CD14-positive monocyte (primary cell): ENCODE measurements around the gene PDE6B. TPM values are rescaled to one million over a fixed set of nuclear protein-coding genes. Genes with fewer than 3 reads are reported as not detected.

Experiments used
- DNase-seq, 3 donors: peaks; one replicate each; pipeline ENCODE4 v3.0.0-alpha.2; 2011 to 2022
- H2AFZ ChIP-seq: 2 replicates; pipeline ENCODE4 v1.6.0; 2012; ENCODE audit warnings: mild to moderate bottlenecking, low read depth, low read length, inconsistent platforms; ENCODE audit not compliant: insufficient read depth, poor library complexity, severe bottlenecking
- H3K27ac ChIP-seq, 2 donors: 1 replicate in 1 of 2; 2 replicates in 1 of 2; pipeline ENCODE4 v1.5.1; 2012 to 2013; ENCODE audit warnings: low read length in 2 of 2, control low read depth in 1 of 2, inconsistent platforms in 1 of 2, low read depth in 1 of 2, mild to moderate bottlenecking in 1 of 2
- H3K27me3 ChIP-seq, 2 donors: one replicate each; pipeline versions ENCODE4 v1.6.0 to v1.6.1; 2011 to 2013; ENCODE audit warnings: low read length in 2 of 2; ENCODE audit not compliant: control insufficient read depth in 2 of 2, insufficient read depth in 2 of 2
- H3K36me3 ChIP-seq, 2 donors: replicated peaks in 1 of 2; 1 replicate in 1 of 2; 2 replicates in 1 of 2; pipeline versions ENCODE4 v1.5.1 to v1.6.1; 2012 to 2013; ENCODE audit warnings: low read length in 2 of 2, control low read depth in 1 of 2, inconsistent platforms in 1 of 2, mild to moderate bottlenecking in 1 of 2; ENCODE audit not compliant: insufficient read depth in 2 of 2, control insufficient read depth in 1 of 2
- H3K4me1 ChIP-seq, 2 donors: 1 replicate in 1 of 2; 2 replicates in 1 of 2; pipeline versions ENCODE4 v1.5.1 to v1.6.1; 2012 to 2013; ENCODE audit warnings: low read length in 2 of 2, control low read depth in 1 of 2, inconsistent platforms in 1 of 2, mild to moderate bottlenecking in 1 of 2, moderate library complexity in 1 of 2; ENCODE audit not compliant: insufficient read depth in 2 of 2, control insufficient read depth in 1 of 2
- H3K4me2 ChIP-seq: replicated peaks from 2 replicates; pipeline ENCODE3; 2012; ENCODE audit warnings: low read length, moderate library complexity, mild to moderate bottlenecking; ENCODE audit not compliant: poor library complexity, severe bottlenecking; ENCODE audit errors: extremely low read depth
- H3K4me3 ChIP-seq, 3 experiments: fragments of 200-600 bp in 1 of 3; sonication (generic) in 1 of 3; replicated peaks in 1 of 3; 1 replicate in 2 of 3; 2 replicates in 1 of 3; pipeline ENCODE4 v1.5.1; 2011 to 2013; ENCODE audit warnings: low read length in 3 of 3, mild to moderate bottlenecking in 3 of 3, control low read depth in 2 of 3, low read depth in 2 of 3, inconsistent platforms in 1 of 3, moderate library complexity in 1 of 3
- H3K79me2 ChIP-seq: 2 replicates; pipeline ENCODE4 v1.6.0; 2012; ENCODE audit warnings: mild to moderate bottlenecking, control low read depth, inconsistent platforms, low read length, moderate library complexity; ENCODE audit not compliant: insufficient read depth
- H3K9ac ChIP-seq: 2 replicates; pipeline ENCODE4 v1.6.0; 2017; ENCODE audit warnings: low read length, mild to moderate bottlenecking; ENCODE audit not compliant: insufficient read depth, poor library complexity, severe bottlenecking
- H3K9me3 ChIP-seq, 2 donors: replicated peaks in 1 of 2; 1 replicate in 1 of 2; 2 replicates in 1 of 2; pipeline versions ENCODE4 v1.5.1 to v1.6.1; 2012 to 2013; ENCODE audit warnings: low read length in 2 of 2, control low read depth in 1 of 2; ENCODE audit not compliant: control insufficient read depth in 1 of 2, insufficient read depth in 1 of 2
- H4K20me1 ChIP-seq: 2 replicates; pipeline ENCODE4 v1.6.0; 2012; ENCODE audit warnings: mild to moderate bottlenecking, low read length, control low read depth, moderate library complexity; ENCODE audit not compliant: insufficient read depth
- H3K27ac Mint-ChIP-seq, 7 donors: one replicate each; pipeline ENCODE4 v1.8.0; 2020; ENCODE audit warnings: mild to moderate bottlenecking in 7 of 7, mixed read lengths in 7 of 7, moderate library complexity in 6 of 7, inconsistent platforms in 2 of 7
- H3K27me3 Mint-ChIP-seq, 3 donors: one replicate each; pipeline ENCODE4 v1.8.0; 2021 to 2022; ENCODE audit warnings: low read depth in 3 of 3, mild to moderate bottlenecking in 3 of 3, mixed read lengths in 3 of 3, moderate library complexity in 3 of 3, inconsistent platforms in 1 of 3
- H3K36me3 Mint-ChIP-seq, 2 donors: one replicate each; pipeline ENCODE4 v1.8.0; 2020; ENCODE audit warnings: mixed read lengths in 2 of 2, inconsistent platforms in 1 of 2, mild to moderate bottlenecking in 1 of 2
- H3K4me1 Mint-ChIP-seq: one replicate; pipeline ENCODE4 v1.8.0; 2020; ENCODE audit warnings: mild to moderate bottlenecking, mixed read lengths
- H3K4me3 Mint-ChIP-seq, 2 donors: one replicate each; pipeline ENCODE4 v1.8.0; 2020; ENCODE audit warnings: mild to moderate bottlenecking in 2 of 2, mixed read lengths in 2 of 2, moderate library complexity in 1 of 2
- H3K9me3 Mint-ChIP-seq, 7 donors: one replicate each; pipeline ENCODE4 v1.8.0; 2020 to 2022; ENCODE audit warnings: mixed read lengths in 7 of 7, mild to moderate bottlenecking in 6 of 7, moderate library complexity in 6 of 7, inconsistent platforms in 2 of 7
- WGBS: methylation state at CpG from one replicate; pipeline ENCODE4 v1.1.5; 2013; ENCODE audit warnings: missing lambda C conversion rate; ENCODE audit not compliant: insufficient coverage; 5-methylcytosine and 5-hydroxymethylcytosine counted together
- intact Hi-C, 2 donors: fragments of 100-400 bp; cut with micrococcal nuclease; formaldehyde crosslinking; loops; one replicate each; pipeline versions ENCODE4 v1.15.0 to v1.15.1; 2023
- polyA plus RNA-seq, 3 donors: library from polyadenylated mRNA; depleted of rRNA in 1 of 3; unstranded in 2 of 3; stranded (reverse) in 1 of 3; fragments of 300-500 nt in 2 of 3; fragments of >200 nt in 1 of 3; fragmentation: Illumina TruSeq in 2 of 3; gene quantifications; 1 replicate in 2 of 3; 2 replicates in 1 of 3; pipeline ENCODE4 v1.2.3, GENCODE V29; 2012 to 2021
- TF ChIP-seq, protein P1 (sequence below): fragments of 200-600 bp; IDR thresholded peaks from one replicate; pipeline ENCODE4 v1.8.0; 2022; ENCODE audit warnings: antibody characterized with exemption, mild to moderate bottlenecking

PDE6B gene
- polyA plus RNA-seq, 3 donors: 3.7 to 6.3 (median 4.6) TPM

- H3K9me3 ChIP-seq: peaks cover 17 to 20% of the 10 kb centered on the region in 2 donors
- DNase-seq: no peak
Observed at GRCh38 chr4:628821-629635, 3.7 kb downstream of the PDE6B start.

DNA sequence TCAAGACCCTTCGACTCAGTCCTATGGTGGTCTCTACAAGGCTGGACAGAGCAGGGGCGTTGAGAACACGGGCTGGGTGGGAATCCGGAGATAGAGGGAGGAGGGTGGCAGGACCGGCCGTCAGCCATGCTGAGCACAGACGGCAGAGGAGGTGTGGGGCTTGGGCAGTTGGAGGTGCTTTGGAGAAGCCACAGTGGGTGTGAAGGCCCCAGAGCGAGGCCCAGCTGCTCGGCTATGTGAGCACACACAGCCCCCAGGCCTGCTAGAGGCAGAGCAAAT lies 4.2 kb downstream of the PDE6B start:
- Histone ChIP-seq H3K27me3 (no peaks in the 10 kb centered on the region), H3K79me2 (no peaks in the 10 kb centered on the region), H2AFZ (no peak overlapping the region), H4K20me1 (no peaks in the 10 kb centered on the region), H3K4me1 (no peaks in the 10 kb centered on the region), H3K4me2 (no peak overlapping the region), H3K27ac (no peak overlapping the region), H3K36me3 (no peaks in the 10 kb centered on the region), H3K4me3 (no peak overlapping the region), H3K9me3 (peaks cover 17 to 20% of the 10 kb centered on the region in 2 donors), H3K9ac (no peak overlapping the region)
- Mint-ChIP-seq H3K36me3 (no peaks in the 10 kb centered on the region), H3K4me1 (no peaks in the 10 kb centered on the region), H3K27me3 (peaks cover 0 to 6% (median 4%) of the 10 kb centered on the region in 3 donors), H3K4me3 (no peak overlapping the region), H3K9me3 (peaks cover 15 to 37% (median 24%) of the 10 kb centered on the region in 7 donors), H3K27ac (no peak overlapping the region)
- intact Hi-C loops: no loop called here
- DNase-seq: no peak
- WGBS: 92% methylated on average over 9 of the region's 9 CpGs
- TF ChIP-seq, protein P1, sequence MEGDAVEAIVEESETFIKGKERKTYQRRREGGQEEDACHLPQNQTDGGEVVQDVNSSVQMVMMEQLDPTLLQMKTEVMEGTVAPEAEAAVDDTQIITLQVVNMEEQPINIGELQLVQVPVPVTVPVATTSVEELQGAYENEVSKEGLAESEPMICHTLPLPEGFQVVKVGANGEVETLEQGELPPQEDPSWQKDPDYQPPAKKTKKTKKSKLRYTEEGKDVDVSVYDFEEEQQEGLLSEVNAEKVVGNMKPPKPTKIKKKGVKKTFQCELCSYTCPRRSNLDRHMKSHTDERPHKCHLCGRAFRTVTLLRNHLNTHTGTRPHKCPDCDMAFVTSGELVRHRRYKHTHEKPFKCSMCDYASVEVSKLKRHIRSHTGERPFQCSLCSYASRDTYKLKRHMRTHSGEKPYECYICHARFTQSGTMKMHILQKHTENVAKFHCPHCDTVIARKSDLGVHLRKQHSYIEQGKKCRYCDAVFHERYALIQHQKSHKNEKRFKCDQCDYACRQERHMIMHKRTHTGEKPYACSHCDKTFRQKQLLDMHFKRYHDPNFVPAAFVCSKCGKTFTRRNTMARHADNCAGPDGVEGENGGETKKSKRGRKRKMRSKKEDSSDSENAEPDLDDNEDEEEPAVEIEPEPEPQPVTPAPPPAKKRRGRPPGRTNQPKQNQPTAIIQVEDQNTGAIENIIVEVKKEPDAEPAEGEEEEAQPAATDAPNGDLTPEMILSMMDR: no peak

More at GRCh38 chr4:628821-629635, 3.7 kb downstream of the PDE6B start:
- H3K36me3 ChIP-seq: no peaks in the 10 kb centered on the region
- no peak overlapping the region for H3K27ac ChIP-seq
- H3K27ac Mint-ChIP-seq: no peak overlapping the region
- H3K27me3 ChIP-seq: no peaks in the 10 kb centered on the region
- 93% methylated on average over 20 of the region's 27 CpGs for WGBS
- no peaks in the 10 kb centered on the region for H4K20me1 ChIP-seq
- peaks cover 15 to 36% (median 24%) of the 10 kb centered on the region in 7 donors for H3K9me3 Mint-ChIP-seq
- intact Hi-C loops: no loop called here
- no peak overlapping the region for H3K4me2 ChIP-seq
- no peaks in the 10 kb centered on the region for H3K79me2 ChIP-seq
- no peak overlapping the region for H3K4me3 ChIP-seq
- H3K4me1 ChIP-seq: no peaks in the 10 kb centered on the region
- H3K9ac ChIP-seq: no peak overlapping the region
- no peaks in the 10 kb centered on the region for H3K36me3 Mint-ChIP-seq
- TF ChIP-seq, protein P1: no peak
- no peak overlapping the region for H2AFZ ChIP-seq
- peaks cover 3% of the 10 kb centered on the region for H3K4me1 Mint-ChIP-seq
- H3K27me3 Mint-ChIP-seq: peaks cover 0 to 7% (median 4%) of the 10 kb centered on the region in 3 donors
- H3K4me3 Mint-ChIP-seq: no peak overlapping the region
